ENCODE data around the gene RNU5D-1.

GRCh38 chr1:44693900-44694299 lies 37.1 kb downstream of the RNU5D-1 start:
- TF ChIP-seq, protein P1, sequence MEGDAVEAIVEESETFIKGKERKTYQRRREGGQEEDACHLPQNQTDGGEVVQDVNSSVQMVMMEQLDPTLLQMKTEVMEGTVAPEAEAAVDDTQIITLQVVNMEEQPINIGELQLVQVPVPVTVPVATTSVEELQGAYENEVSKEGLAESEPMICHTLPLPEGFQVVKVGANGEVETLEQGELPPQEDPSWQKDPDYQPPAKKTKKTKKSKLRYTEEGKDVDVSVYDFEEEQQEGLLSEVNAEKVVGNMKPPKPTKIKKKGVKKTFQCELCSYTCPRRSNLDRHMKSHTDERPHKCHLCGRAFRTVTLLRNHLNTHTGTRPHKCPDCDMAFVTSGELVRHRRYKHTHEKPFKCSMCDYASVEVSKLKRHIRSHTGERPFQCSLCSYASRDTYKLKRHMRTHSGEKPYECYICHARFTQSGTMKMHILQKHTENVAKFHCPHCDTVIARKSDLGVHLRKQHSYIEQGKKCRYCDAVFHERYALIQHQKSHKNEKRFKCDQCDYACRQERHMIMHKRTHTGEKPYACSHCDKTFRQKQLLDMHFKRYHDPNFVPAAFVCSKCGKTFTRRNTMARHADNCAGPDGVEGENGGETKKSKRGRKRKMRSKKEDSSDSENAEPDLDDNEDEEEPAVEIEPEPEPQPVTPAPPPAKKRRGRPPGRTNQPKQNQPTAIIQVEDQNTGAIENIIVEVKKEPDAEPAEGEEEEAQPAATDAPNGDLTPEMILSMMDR (IDR thresholded peaks at IDR 0.05; ENCODE audit: low read length): no peak
- no peak for TF ChIP-seq EZH2 (IDR thresholded peaks at IDR 0.05; ENCODE audit: borderline replicate concordance, low read length)

Measured in OCI-LY1 (cell line).